HEK293T (cell line): ENCODE measurements around the gene SMTNL1.

Experiments used
- BHLHE40 ChIP-seq: fragments of 450-650 bp; IDR thresholded peaks from 2 replicates; pipeline ENCODE4 v1.6.1; 2016; ENCODE audit warnings: mild to moderate bottlenecking, moderate library complexity, borderline replicate concordance
- CTBP1 ChIP-seq: fragments of 450-650 bp; IDR thresholded peaks from 2 replicates; pipeline ENCODE4 v1.6.1; 2016; ENCODE audit warnings: borderline replicate concordance
- ELF4 ChIP-seq: fragments of 450-650 bp; IDR thresholded peaks from 2 replicates; pipeline ENCODE4 v1.6.1; 2017; ENCODE audit warnings: antibody characterized with exemption
- FOXM1 ChIP-seq: fragments of 450-650 bp; IDR thresholded peaks from 2 replicates; pipeline ENCODE4 v1.6.1; 2017; ENCODE audit warnings: mild to moderate bottlenecking, borderline replicate concordance
- HDGF ChIP-seq: fragments of 450-650 bp; IDR thresholded peaks from 2 replicates; pipeline ENCODE4 v1.6.1; 2017; ENCODE audit warnings: antibody characterized with exemption, borderline replicate concordance

GRCh38 chr11:57502376-57502775 lies 35.0 kb upstream of the SMTNL1 start:
- TF ChIP-seq BHLHE40 (no peak), ELF4 (no peak), FOXM1 (no peak), HDGF (no peak), CTBP1 (no peak)
